ENCODE results near the gene PRKAG2.

PRKAG2 gene

GRCh38 chr7:151615784-151616183 is 261.1 kb downstream of the PRKAG2 start:
- H3K4me2 ChIP-seq, result no peak overlapping the region
- H2AFZ ChIP-seq (ENCODE audit: low read depth), result no peak overlapping the region
- H3K4me3 ChIP-seq (IDR thresholded peaks at IDR 0.05; ENCODE audit: insufficient read depth, low read depth, low read length), result no peak overlapping the region
- H3K27ac ChIP-seq, result no peak overlapping the region
- no peak overlapping the region for H3K9ac ChIP-seq
- TF ChIP-seq, protein P1, sequence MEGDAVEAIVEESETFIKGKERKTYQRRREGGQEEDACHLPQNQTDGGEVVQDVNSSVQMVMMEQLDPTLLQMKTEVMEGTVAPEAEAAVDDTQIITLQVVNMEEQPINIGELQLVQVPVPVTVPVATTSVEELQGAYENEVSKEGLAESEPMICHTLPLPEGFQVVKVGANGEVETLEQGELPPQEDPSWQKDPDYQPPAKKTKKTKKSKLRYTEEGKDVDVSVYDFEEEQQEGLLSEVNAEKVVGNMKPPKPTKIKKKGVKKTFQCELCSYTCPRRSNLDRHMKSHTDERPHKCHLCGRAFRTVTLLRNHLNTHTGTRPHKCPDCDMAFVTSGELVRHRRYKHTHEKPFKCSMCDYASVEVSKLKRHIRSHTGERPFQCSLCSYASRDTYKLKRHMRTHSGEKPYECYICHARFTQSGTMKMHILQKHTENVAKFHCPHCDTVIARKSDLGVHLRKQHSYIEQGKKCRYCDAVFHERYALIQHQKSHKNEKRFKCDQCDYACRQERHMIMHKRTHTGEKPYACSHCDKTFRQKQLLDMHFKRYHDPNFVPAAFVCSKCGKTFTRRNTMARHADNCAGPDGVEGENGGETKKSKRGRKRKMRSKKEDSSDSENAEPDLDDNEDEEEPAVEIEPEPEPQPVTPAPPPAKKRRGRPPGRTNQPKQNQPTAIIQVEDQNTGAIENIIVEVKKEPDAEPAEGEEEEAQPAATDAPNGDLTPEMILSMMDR (conservative IDR thresholded peaks at IDR 0.05; ENCODE audit: low read depth, low read length), result no peak
- H3K79me2 ChIP-seq (ENCODE audit: insufficient read depth, low read depth), result no peaks in the 10 kb centered on the region
- no peaks in the 10 kb centered on the region for H3K4me1 ChIP-seq (ENCODE audit: low read depth, poor library complexity, severe bottlenecking)
- H3K27me3 ChIP-seq (ENCODE audit: insufficient read depth, low read depth), result no peaks in the 10 kb centered on the region
- H3K36me3 ChIP-seq (ENCODE audit: insufficient read depth), result no peaks in the 10 kb centered on the region
- H4K20me1 ChIP-seq (ENCODE audit: insufficient read depth), result no peaks in the 10 kb centered on the region

- H3K4me2 ChIP-seq, result no peak overlapping the region
- no peaks in the 10 kb centered on the region for H3K36me3 ChIP-seq (ENCODE audit: insufficient read depth)
- H3K9ac ChIP-seq, result no peak overlapping the region
- no peaks in the 10 kb centered on the region for H4K20me1 ChIP-seq (ENCODE audit: insufficient read depth)
- TF ChIP-seq, protein P1 (conservative IDR thresholded peaks at IDR 0.05; ENCODE audit: low read depth, low read length), result no peak
- H3K27ac ChIP-seq, result no peak overlapping the region
- H3K79me2 ChIP-seq (ENCODE audit: insufficient read depth, low read depth), result no peaks in the 10 kb centered on the region
- H2AFZ ChIP-seq (ENCODE audit: low read depth), result no peak overlapping the region
- no peaks in the 10 kb centered on the region for H3K4me1 ChIP-seq (ENCODE audit: low read depth, poor library complexity, severe bottlenecking)
- no peak overlapping the region for H3K4me3 ChIP-seq (IDR thresholded peaks at IDR 0.05; ENCODE audit: insufficient read depth, low read depth, low read length)
- no peaks in the 10 kb centered on the region for H3K27me3 ChIP-seq (ENCODE audit: insufficient read depth, low read depth)
Observed at GRCh38 chr7:151615058-151615457, 261.9 kb downstream of the PRKAG2 start.

DNA sequence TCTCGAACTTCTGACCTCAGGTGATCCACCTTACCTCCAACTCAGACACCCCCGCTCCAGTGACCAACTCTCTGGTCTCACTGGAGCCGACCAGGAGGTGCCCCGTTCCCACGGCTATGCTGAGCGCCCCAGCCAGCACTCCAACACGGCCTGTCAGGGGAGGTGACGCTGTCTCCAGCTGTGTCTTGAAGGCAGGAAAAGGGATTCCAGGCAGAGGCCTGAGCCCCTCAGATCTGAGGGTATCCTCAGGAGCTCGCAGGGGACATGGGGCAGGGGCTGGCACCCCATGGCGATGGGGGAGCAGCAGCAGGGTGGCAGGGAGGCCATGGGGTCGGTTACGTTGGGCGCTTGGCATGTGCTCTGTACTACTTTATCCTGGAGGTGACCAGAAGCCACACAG is 262.9 kb downstream of the PRKAG2 start:
- no peak overlapping the region for H3K27ac ChIP-seq
- no peaks in the 10 kb centered on the region for H3K79me2 ChIP-seq (ENCODE audit: insufficient read depth, low read depth)
- H3K4me1 ChIP-seq (ENCODE audit: low read depth, poor library complexity, severe bottlenecking), result no peaks in the 10 kb centered on the region
- no peak overlapping the region for H3K4me3 ChIP-seq (IDR thresholded peaks at IDR 0.05; ENCODE audit: insufficient read depth, low read depth, low read length)
- H4K20me1 ChIP-seq (ENCODE audit: insufficient read depth), result no peaks in the 10 kb centered on the region
- no peaks in the 10 kb centered on the region for H3K27me3 ChIP-seq (ENCODE audit: insufficient read depth, low read depth)
- no peak overlapping the region for H2AFZ ChIP-seq (ENCODE audit: low read depth)
- no peak overlapping the region for H3K9ac ChIP-seq
- TF ChIP-seq, protein P1 (conservative IDR thresholded peaks at IDR 0.05; ENCODE audit: low read depth, low read length), result no peak
- H3K4me2 ChIP-seq, result no peak overlapping the region
- no peaks in the 10 kb centered on the region for H3K36me3 ChIP-seq (ENCODE audit: insufficient read depth)

DNA sequence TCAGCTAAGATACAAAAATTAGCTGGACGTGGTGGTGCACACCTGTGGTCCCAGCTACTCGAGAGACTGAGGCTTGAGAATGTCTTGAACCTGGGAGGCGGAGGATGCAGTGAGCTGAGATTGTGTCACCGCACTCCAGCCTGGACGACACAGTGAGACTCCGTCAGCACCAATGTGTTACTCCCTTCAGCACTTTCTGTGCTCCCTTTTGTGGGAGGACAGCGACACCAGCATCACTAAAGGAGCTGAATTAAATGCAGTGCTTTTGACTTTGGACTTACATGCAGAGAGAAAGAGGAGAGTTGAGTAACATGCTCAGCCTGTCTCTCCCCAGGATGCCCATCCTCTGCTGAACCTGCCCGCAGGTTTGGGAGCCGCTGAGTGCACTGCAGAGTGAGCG is 265.0 kb downstream of the PRKAG2 start:
- Histone ChIP-seq H3K4me3 (IDR thresholded peaks at IDR 0.05; ENCODE audit: insufficient read depth, low read depth, low read length) (no peak overlapping the region), H3K4me2 (no peak overlapping the region), H3K79me2 (ENCODE audit: insufficient read depth, low read depth) (no peaks in the 10 kb centered on the region), H4K20me1 (ENCODE audit: insufficient read depth) (no peaks in the 10 kb centered on the region), H3K9ac (no peak overlapping the region), H3K4me1 (ENCODE audit: low read depth, poor library complexity, severe bottlenecking) (no peaks in the 10 kb centered on the region), H3K27ac (no peak overlapping the region), H3K36me3 (ENCODE audit: insufficient read depth) (no peaks in the 10 kb centered on the region), H2AFZ (ENCODE audit: low read depth) (no peak overlapping the region), H3K27me3 (ENCODE audit: insufficient read depth, low read depth) (no peaks in the 10 kb centered on the region)
- TF ChIP-seq, protein P1 (conservative IDR thresholded peaks at IDR 0.05; ENCODE audit: low read depth, low read length), result no peak
